IMR-90 (cell line): ENCODE measurements around the gene TSPAN1. TPM values are rescaled to one million over a fixed set of nuclear protein-coding genes. Genes with fewer than 3 reads are reported as not detected.
A peak's percentile ranks its signal among the peaks of the same experiment; 100 is the strongest.

ENCODE experiments used
- ATAC-seq: fragments of 200-7000 bp; cut with Tn5 transposase; 2 replicates; pipeline ENCODE4 v1.9.1; 2020; ENCODE audit warnings: low read depth, mild to moderate bottlenecking, moderate library complexity
- BruUV-seq: library from RNA; stranded (reverse); fragments of 400-500 nt; replicated peaks from 2 replicates; lab custom pipeline; 2021; lab: Mats Ljungman, UMichigan
- CTCF ChIA-PET: fragments of 300-600 bp; formaldehyde crosslinking; extraction: SDS; loops from one replicate; lab custom pipeline; 2021; ENCODE audit warnings: antibody characterized with exemption; lab: Yijun Ruan, JAX
- POLR2A ChIA-PET: fragments of 300-600 bp; sonication (Branson Sonifier 250); formaldehyde crosslinking; loops from one replicate; lab custom pipeline; 2022; ENCODE audit warnings: antibody characterized with exemption; ENCODE audit not compliant: unreplicated experiment; lab: Charles Lee
- DNase-seq: peaks from one replicate; pipeline ENCODE4 v3.0.0; 2013
- H2AFZ ChIP-seq: replicated peaks from 2 replicates; pipeline ENCODE3; 2013; ENCODE audit warnings: low read length, mild to moderate bottlenecking; ENCODE audit not compliant: poor library complexity
- H2AK5ac ChIP-seq: 2 replicates; pipeline ENCODE4 v1.6.1; 2013; ENCODE audit warnings: low read depth, low read length, inconsistent platforms
- H2AK9ac ChIP-seq: replicated peaks from 2 replicates; pipeline ENCODE3; 2013; ENCODE audit warnings: mild to moderate bottlenecking, low read depth, low read length, moderate library complexity; ENCODE audit not compliant: poor library complexity
- H2BK120ac ChIP-seq: 2 replicates; pipeline ENCODE4 v1.6.1; 2013; ENCODE audit warnings: low read depth, low read length, inconsistent platforms
- H2BK15ac ChIP-seq: 3 replicates; pipeline ENCODE4 v1.6.1; 2013; ENCODE audit warnings: low read depth, low read length, inconsistent platforms
- H2BK20ac ChIP-seq: 2 replicates; pipeline ENCODE4 v1.6.1; 2013; ENCODE audit warnings: low read depth, mild to moderate bottlenecking, inconsistent platforms, low read length, moderate library complexity
- H2BK5ac ChIP-seq: 2 replicates; pipeline ENCODE4 v1.6.1; 2013; ENCODE audit warnings: mild to moderate bottlenecking, low read depth, low read length, inconsistent platforms; ENCODE audit not compliant: poor library complexity, severe bottlenecking
- H3K14ac ChIP-seq: replicated peaks from 2 replicates; pipeline ENCODE4 v1.6.1; 2013; ENCODE audit warnings: low read depth, low read length, inconsistent platforms
- H3K18ac ChIP-seq: 2 replicates; pipeline ENCODE4 v1.6.1; 2013; ENCODE audit warnings: low read depth, low read length, control low read depth
- H3K23ac ChIP-seq: 2 replicates; pipeline ENCODE4 v1.6.1; 2013; ENCODE audit warnings: low read depth, low read length, inconsistent platforms
- H3K27ac ChIP-seq: 2 replicates; pipeline ENCODE4 v1.5.1; 2013; ENCODE audit warnings: mild to moderate bottlenecking, control low read depth, low read length; ENCODE audit not compliant: insufficient read depth
- H3K27me3 ChIP-seq: 2 replicates; pipeline ENCODE4 v1.6.1; 2013; ENCODE audit warnings: low read length; ENCODE audit not compliant: control insufficient read depth, insufficient read depth
- H3K36me3 ChIP-seq: 2 replicates; pipeline ENCODE4 v1.6.1; 2013; ENCODE audit warnings: low read length, mixed read lengths; ENCODE audit not compliant: control insufficient read depth, insufficient read depth
- H3K4ac ChIP-seq: 2 replicates; pipeline ENCODE4 v1.6.1; 2013; ENCODE audit warnings: low read depth, low read length, inconsistent platforms
- H3K4me1 ChIP-seq: 2 replicates; pipeline ENCODE4 v1.6.1; 2013; ENCODE audit warnings: low read length, mixed read lengths; ENCODE audit not compliant: control insufficient read depth, insufficient read depth
- H3K4me2 ChIP-seq: 2 replicates; pipeline ENCODE4 v1.6.1; 2013; ENCODE audit warnings: low read depth, mild to moderate bottlenecking, control low read depth, low read length, moderate library complexity
- H3K4me3 ChIP-seq: 2 replicates; pipeline ENCODE4 v1.5.1; 2013; ENCODE audit warnings: low read depth, mild to moderate bottlenecking, control low read depth, low read length, moderate library complexity; ENCODE audit not compliant: insufficient read depth
- H3K56ac ChIP-seq: 2 replicates; pipeline ENCODE4 v1.6.1; 2013; ENCODE audit warnings: low read length, inconsistent platforms; ENCODE audit not compliant: insufficient read depth; ENCODE audit errors: extremely low read depth
- H3K79me1 ChIP-seq, 2 experiments: 2 replicates each; pipeline ENCODE4 v1.6.1; 2013; ENCODE audit warnings: low read length in 2 of 2, inconsistent platforms in 1 of 2, low read depth in 1 of 2
- H3K9ac ChIP-seq: 2 replicates; pipeline ENCODE4 v1.6.1; 2013; ENCODE audit warnings: low read depth, low read length, control low read depth
- H3K9me1 ChIP-seq: 2 replicates; pipeline ENCODE4 v1.6.1; 2013; ENCODE audit warnings: low read length, inconsistent platforms; ENCODE audit not compliant: insufficient read depth
- H3K9me3 ChIP-seq: 2 replicates; pipeline ENCODE4 v1.6.1; 2013; ENCODE audit warnings: low read length; ENCODE audit not compliant: control insufficient read depth, insufficient read depth
- H4K20me1 ChIP-seq: 2 replicates; pipeline ENCODE4 v1.6.1; 2013; ENCODE audit warnings: low read length, inconsistent platforms; ENCODE audit not compliant: insufficient read depth
- H4K5ac ChIP-seq: 2 replicates; pipeline ENCODE4 v1.6.1; 2013; ENCODE audit warnings: mild to moderate bottlenecking, low read depth, low read length, control low read depth
- H4K8ac ChIP-seq, 2 experiments: 2 replicates each; pipeline ENCODE4 v1.6.1; 2013; ENCODE audit warnings: low read depth in 2 of 2, low read length in 2 of 2, control low read depth in 1 of 2, inconsistent platforms in 1 of 2
- H4K91ac ChIP-seq: 2 replicates; pipeline ENCODE4 v1.6.1; 2013; ENCODE audit warnings: low read depth, low read length, inconsistent platforms; ENCODE audit not compliant: insufficient read depth
- BHLHE40 ChIP-seq: fragments of 150-350 bp; IDR thresholded peaks from 2 replicates; pipeline ENCODE4 v1.6.1; 2016; ENCODE audit warnings: mild to moderate bottlenecking, low read depth, low read length
- CHD1 ChIP-seq: IDR thresholded peaks from 2 replicates; pipeline ENCODE4 v1.6.1; 2012; ENCODE audit warnings: low read depth, low read length, improper control_type of control experiment
- MAFK ChIP-seq: IDR thresholded peaks from 2 replicates; pipeline ENCODE4 v1.6.1; 2012; ENCODE audit warnings: low read depth, low read length, improper control_type of control experiment
- MAZ ChIP-seq: IDR thresholded peaks from 2 replicates; pipeline ENCODE4 v1.6.1; 2012; ENCODE audit warnings: low read depth, mild to moderate bottlenecking, low read length, improper control_type of control experiment, moderate library complexity, borderline replicate concordance
- MXI1 ChIP-seq: IDR thresholded peaks from 2 replicates; pipeline ENCODE4 v1.6.1; 2012; ENCODE audit warnings: low read depth, mild to moderate bottlenecking, low read length, moderate library complexity, borderline replicate concordance
- POLR2A ChIP-seq: IDR thresholded peaks from 2 replicates; pipeline ENCODE4 v1.6.1; 2012; ENCODE audit warnings: mild to moderate bottlenecking, low read depth, low read length
- RAD21 ChIP-seq: IDR thresholded peaks from 2 replicates; pipeline ENCODE4 v1.6.1; 2012; ENCODE audit warnings: low read length, improper control_type of control experiment
- RCOR1 ChIP-seq: IDR thresholded peaks from 2 replicates; pipeline ENCODE4 v1.6.1; 2012; ENCODE audit warnings: mild to moderate bottlenecking, low read length, improper control_type of control experiment; ENCODE audit not compliant: insufficient replicate concordance
- RFX5 ChIP-seq: IDR thresholded peaks from 2 replicates; pipeline ENCODE4 v1.8.0; 2012; ENCODE audit warnings: low read depth, mild to moderate bottlenecking, low read length, moderate library complexity
- SMC3 ChIP-seq: fragments of 150-350 bp; IDR thresholded peaks from 2 replicates; pipeline ENCODE4 v1.6.1; 2016; ENCODE audit warnings: low read depth, mild to moderate bottlenecking, antibody characterized with exemption, low read length, moderate library complexity
- WGBS, 2 experiments: methylation state at CpG; one replicate each; pipeline versions ENCODE4 v1.1.5 to v1.1.7; 2013; ENCODE audit warnings: missing lambda C conversion rate in 2 of 2; ENCODE audit not compliant: insufficient read length in 1 of 2; ENCODE audit errors: extremely low coverage in 2 of 2; 5-methylcytosine and 5-hydroxymethylcytosine counted together
- dilution Hi-C: fragments of 300-500 bp; cut with HindIII; formaldehyde crosslinking; loops from one replicate; pipeline ENCODE4 v1.14.3; 2018; ENCODE audit warnings: low sequenced_read_pairs; ENCODE audit not compliant: unreplicated experiment
- in situ Hi-C: fragments of 300-500 bp; cut with MboI; formaldehyde crosslinking; loops from 3 replicates; pipeline ENCODE4 v1.14.3; 2019; ENCODE audit warnings: low sequenced_read_pairs, inconsistent platforms, mixed read lengths
- intact Hi-C: fragments of 100-400 bp; cut with micrococcal nuclease; formaldehyde crosslinking; loops from 2 replicates; pipeline ENCODE4 v1.10.0; 2022
- polyA plus RNA-seq, 3 experiments: library from polyadenylated mRNA; depleted of rRNA; stranded (reverse); fragments of >200 nt; gene quantifications; 2 replicates each; pipeline ENCODE4 v1.2.3, GENCODE V29; 2012; ENCODE audit warnings: low replicate concordance in 1 of 3
- total RNA-seq: library from RNA; depleted of rRNA; stranded (reverse); fragments of >200 nt; gene quantifications from 2 replicates; pipeline ENCODE4 v1.2.3, GENCODE V29; 2012
- TF ChIP-seq, protein P1 (sequence below): fragments of 150-350 bp; IDR thresholded peaks from 2 replicates; pipeline ENCODE4 v1.6.1; 2016; ENCODE audit warnings: low read depth, mild to moderate bottlenecking, low read length, moderate library complexity, borderline replicate concordance
- TF ChIP-seq, protein P2 (sequence below): fragments of 150-350 bp; IDR thresholded peaks from 2 replicates; pipeline ENCODE4 v1.6.1; 2017; ENCODE audit warnings: mild to moderate bottlenecking, antibody characterized with exemption, low read length, low read depth
- TF ChIP-seq, protein P3 (sequence below): conservative IDR thresholded peaks from 2 replicates; pipeline ENCODE4 v1.5.1; 2012; ENCODE audit warnings: mild to moderate bottlenecking, low read depth, low read length, improper control_type of control experiment

TSPAN1 gene
- total and polyA plus RNA-seq, 2 of the 4 experiments (the other 2 are of a cell fraction), result 0.18 to 0.82 TPM

DNA sequence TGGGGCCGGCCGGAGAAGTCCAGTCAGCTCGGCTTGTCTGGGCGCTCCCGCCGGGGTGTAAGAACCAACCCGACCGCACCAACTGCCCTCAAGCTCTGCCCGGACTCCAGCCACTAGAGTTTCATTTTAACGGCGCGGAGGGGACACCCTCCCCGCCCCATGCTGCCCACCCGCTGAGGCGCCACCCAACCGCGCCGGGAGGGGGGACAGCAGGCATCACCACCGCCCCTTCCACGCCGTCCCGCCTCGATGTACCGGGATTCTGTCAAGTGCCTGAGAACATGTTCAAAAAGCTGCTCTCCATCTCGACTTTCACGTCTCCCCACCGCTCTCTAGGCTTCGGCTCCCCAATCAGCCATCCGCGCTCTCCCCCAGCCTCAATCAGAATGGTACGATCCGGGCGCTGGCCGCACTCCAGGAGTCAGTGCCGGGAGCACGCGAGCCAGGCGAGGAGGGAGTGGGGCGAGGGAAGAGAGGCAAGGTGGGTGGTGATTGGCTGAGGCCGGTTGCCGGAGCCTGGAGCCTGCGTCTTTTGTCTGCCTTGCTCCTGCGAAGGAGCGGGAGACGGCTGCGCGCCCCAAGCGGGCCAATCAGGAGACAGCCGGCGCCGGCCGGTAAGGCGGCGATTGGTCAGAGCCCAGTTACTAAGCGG, 42.2 kb upstream of the TSPAN1 start, which contains the start of gene PIK3R3:
Gene PIK3R3 (minus strand): TSS at position 101 of the 652 bp plus-strand sequence. CDS start 677 bp downstream, outside the sequence.
- H3K36me3 ChIP-seq, result no peaks in the 10 kb centered on the region
- H3K9me3 ChIP-seq, result no peaks in the 10 kb centered on the region
- peak within 1 kb of the TSS; percentile 56 for H3K4me3 ChIP-seq
- dilution Hi-C loops (no loop called here), intact Hi-C loops (loop anchor here (1.0 kb wide), 1 partner anchor 95 kb away; no protein-coding TSS in a partner anchor), in situ Hi-C loops (no loop called here)
- peak within 1 kb of the TSS; percentile 98 for H2BK5ac ChIP-seq
- peak within 1 kb of the TSS; percentile 97 for H2AFZ ChIP-seq
- H3K14ac ChIP-seq, result peak within 1 kb of the TSS; percentile 100
- 2% methylated on average over 19 of the region's 55 CpGs; no CpG with 5 or more reads in 1 of the 2 experiments for WGBS, 2 experiments
- peak within 1 kb of the TSS; percentile 93 for H2AK9ac ChIP-seq
- 0 out of 2 replicates have a peak, but pooled peaks cover 4% of the 10 kb centered on the region for H3K9me1 ChIP-seq
- H3K27me3 ChIP-seq, result no peaks in the 10 kb centered on the region
- H3K27ac ChIP-seq, result peak within 1 kb of the TSS; percentile 97
- no TSS peak for BruUV-seq
- H3K18ac ChIP-seq, result peak within 1 kb of the TSS; percentile 98
- H3K79me1 ChIP-seq, result peaks cover 3 to 18% of the 10 kb centered on the region in 2 experiments; a peak in 2 of 4 replicates
- H4K20me1 ChIP-seq, result peaks cover 3% of the 10 kb centered on the region; the same call in 1 of the 2 replicates
- H2BK15ac ChIP-seq, result peak within 1 kb of the TSS; percentile 100; the same call in 2 of the 3 replicates
- H3K56ac ChIP-seq, result peak within 1 kb of the TSS; percentile 100
- H2BK120ac ChIP-seq, result peak within 1 kb of the TSS; percentile 100
- peaks cover 5% of the 10 kb centered on the region for H3K4me1 ChIP-seq
- peak within 1 kb of the TSS; percentile 100 for H3K4ac ChIP-seq
- H4K8ac ChIP-seq, result peak within 1 kb of the TSS; percentile 98 to 99
- H3K23ac ChIP-seq, result peak within 1 kb of the TSS; percentile 100
- peak within 1 kb of the TSS; percentile 90 for H2AK5ac ChIP-seq
- H4K91ac ChIP-seq, result peak within 1 kb of the TSS; percentile 100
- DNase-seq (peak; percentile 99), ATAC-seq (peak; percentile 93)
- CTCF ChIA-PET, result interaction anchor here (0.5 kb wide), 1 partner anchor 44 kb away, joined by 5 read pairs; no protein-coding TSS in a partner anchor
- H3K4me2 ChIP-seq, result peak within 1 kb of the TSS; percentile 86
- H4K5ac ChIP-seq, result peak within 1 kb of the TSS; percentile 96
- H2BK20ac ChIP-seq, result peak within 1 kb of the TSS; percentile 100
- POLR2A ChIA-PET, result interaction anchor here (0.7 to 0.9 kb wide), 2 partner anchors 9 to 65 kb away, joined by 3 read pairs; partner anchors contain the start of gene POMGNT1
- peak within 1 kb of the TSS; percentile 96 for H3K9ac ChIP-seq
- TF ChIP-seq MXI1 (no peak; the same call in 1 of the 2 replicates), SMC3 (no peak), RAD21 (no peak), MAZ (peak; percentile 92), RFX5 (peak; percentile 87), CHD1 (peak; percentile 99), MAFK (peak; percentile 9; the same call in 1 of the 2 replicates), RCOR1 (no peak), POLR2A (peak; percentile 99), BHLHE40 (peak; percentile 98)
- TF ChIP-seq, protein P1, sequence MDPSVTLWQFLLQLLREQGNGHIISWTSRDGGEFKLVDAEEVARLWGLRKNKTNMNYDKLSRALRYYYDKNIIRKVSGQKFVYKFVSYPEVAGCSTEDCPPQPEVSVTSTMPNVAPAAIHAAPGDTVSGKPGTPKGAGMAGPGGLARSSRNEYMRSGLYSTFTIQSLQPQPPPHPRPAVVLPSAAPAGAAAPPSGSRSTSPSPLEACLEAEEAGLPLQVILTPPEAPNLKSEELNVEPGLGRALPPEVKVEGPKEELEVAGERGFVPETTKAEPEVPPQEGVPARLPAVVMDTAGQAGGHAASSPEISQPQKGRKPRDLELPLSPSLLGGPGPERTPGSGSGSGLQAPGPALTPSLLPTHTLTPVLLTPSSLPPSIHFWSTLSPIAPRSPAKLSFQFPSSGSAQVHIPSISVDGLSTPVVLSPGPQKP, result no peak
- TF ChIP-seq, protein P2, sequence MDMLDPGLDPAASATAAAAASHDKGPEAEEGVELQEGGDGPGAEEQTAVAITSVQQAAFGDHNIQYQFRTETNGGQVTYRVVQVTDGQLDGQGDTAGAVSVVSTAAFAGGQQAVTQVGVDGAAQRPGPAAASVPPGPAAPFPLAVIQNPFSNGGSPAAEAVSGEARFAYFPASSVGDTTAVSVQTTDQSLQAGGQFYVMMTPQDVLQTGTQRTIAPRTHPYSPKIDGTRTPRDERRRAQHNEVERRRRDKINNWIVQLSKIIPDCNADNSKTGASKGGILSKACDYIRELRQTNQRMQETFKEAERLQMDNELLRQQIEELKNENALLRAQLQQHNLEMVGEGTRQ, result peak; percentile 15; the same call in 1 of the 2 replicates
- TF ChIP-seq, protein P3, sequence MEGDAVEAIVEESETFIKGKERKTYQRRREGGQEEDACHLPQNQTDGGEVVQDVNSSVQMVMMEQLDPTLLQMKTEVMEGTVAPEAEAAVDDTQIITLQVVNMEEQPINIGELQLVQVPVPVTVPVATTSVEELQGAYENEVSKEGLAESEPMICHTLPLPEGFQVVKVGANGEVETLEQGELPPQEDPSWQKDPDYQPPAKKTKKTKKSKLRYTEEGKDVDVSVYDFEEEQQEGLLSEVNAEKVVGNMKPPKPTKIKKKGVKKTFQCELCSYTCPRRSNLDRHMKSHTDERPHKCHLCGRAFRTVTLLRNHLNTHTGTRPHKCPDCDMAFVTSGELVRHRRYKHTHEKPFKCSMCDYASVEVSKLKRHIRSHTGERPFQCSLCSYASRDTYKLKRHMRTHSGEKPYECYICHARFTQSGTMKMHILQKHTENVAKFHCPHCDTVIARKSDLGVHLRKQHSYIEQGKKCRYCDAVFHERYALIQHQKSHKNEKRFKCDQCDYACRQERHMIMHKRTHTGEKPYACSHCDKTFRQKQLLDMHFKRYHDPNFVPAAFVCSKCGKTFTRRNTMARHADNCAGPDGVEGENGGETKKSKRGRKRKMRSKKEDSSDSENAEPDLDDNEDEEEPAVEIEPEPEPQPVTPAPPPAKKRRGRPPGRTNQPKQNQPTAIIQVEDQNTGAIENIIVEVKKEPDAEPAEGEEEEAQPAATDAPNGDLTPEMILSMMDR, result no peak
